C4-2B (cell line): ENCODE data around the gene ZCCHC13.

Experiments used
- ZFX ChIP-seq: fragments of 450-650 bp; IDR thresholded peaks from 2 replicates; pipeline ENCODE4 v1.6.1; 2017
- TF ChIP-seq, protein P1 (sequence below): fragments of 450-650 bp; conservative IDR thresholded peaks from 2 replicates; pipeline ENCODE4 v1.5.1; 2017; ENCODE audit warnings: mild to moderate bottlenecking

DNA sequence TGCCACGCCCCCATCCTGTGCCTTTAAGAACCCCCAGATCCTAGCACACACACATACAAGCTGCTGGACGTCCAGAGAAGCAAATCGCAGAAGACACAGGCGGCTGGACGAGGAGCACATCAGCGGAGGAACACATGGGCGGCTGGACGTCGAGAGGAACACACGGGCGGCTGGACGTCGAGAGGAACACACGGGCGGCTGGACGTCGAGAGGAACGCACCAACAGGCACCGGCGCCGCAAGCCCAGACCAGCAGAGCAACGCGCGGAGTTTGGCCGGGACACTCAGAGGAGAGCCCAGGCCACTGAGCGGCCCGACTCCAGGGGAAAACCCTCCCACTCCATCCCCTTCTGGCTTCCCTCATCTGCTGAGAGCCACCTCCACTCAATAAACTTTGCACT lies 17.2 kb downstream of the ZCCHC13 start:
- TF ChIP-seq, protein P1, sequence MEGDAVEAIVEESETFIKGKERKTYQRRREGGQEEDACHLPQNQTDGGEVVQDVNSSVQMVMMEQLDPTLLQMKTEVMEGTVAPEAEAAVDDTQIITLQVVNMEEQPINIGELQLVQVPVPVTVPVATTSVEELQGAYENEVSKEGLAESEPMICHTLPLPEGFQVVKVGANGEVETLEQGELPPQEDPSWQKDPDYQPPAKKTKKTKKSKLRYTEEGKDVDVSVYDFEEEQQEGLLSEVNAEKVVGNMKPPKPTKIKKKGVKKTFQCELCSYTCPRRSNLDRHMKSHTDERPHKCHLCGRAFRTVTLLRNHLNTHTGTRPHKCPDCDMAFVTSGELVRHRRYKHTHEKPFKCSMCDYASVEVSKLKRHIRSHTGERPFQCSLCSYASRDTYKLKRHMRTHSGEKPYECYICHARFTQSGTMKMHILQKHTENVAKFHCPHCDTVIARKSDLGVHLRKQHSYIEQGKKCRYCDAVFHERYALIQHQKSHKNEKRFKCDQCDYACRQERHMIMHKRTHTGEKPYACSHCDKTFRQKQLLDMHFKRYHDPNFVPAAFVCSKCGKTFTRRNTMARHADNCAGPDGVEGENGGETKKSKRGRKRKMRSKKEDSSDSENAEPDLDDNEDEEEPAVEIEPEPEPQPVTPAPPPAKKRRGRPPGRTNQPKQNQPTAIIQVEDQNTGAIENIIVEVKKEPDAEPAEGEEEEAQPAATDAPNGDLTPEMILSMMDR = no peak
- TF ChIP-seq ZFX = no peak
